T-helper 1 cell (primary cell): ENCODE measurements around the gene TMEM161B.
"Not testable (repeated sequence)": the region's sequence is repeated elsewhere in the genome, so short reads cannot be mapped to it uniquely, and the experiment has no call there.

Experiments used
- DNase-seq, 5 donors: peaks; one replicate each; pipeline ENCODE4 v3.0.0-alpha.2; 2012 to 2020

TMEM161B gene

GRCh38 chr5:88177486-88177885, 91.2 kb downstream of the TMEM161B start:
- DNase-seq = not testable (repeated sequence)

- no peak for DNase-seq
These were observed 95.5 kb downstream of the TMEM161B start for GRCh38 chr5:88172847-88173758.

GRCh38 chr5:88159591-88159990, 109.1 kb downstream of the TMEM161B start:
- DNase-seq = no peak

GRCh38 chr5:88158056-88158455, 110.6 kb downstream of the TMEM161B start:
- DNase-seq = no peak

GRCh38 chr5:88154891-88155290, 113.8 kb downstream of the TMEM161B start:
- no peak for DNase-seq

GRCh38 chr5:88150747-88151146, 117.9 kb downstream of the TMEM161B start:
- no peak for DNase-seq

- no peak for DNase-seq
These were observed 122.8 kb downstream of the TMEM161B start for GRCh38 chr5:88145611-88146467.

GRCh38 chr5:88145221-88145610, 123.4 kb downstream of the TMEM161B start:
- DNase-seq = no peak
